IgD-negative memory B cell (primary cell): Measurements from ENCODE around the gene GNRH2. TPM values are rescaled to one million over a fixed set of nuclear protein-coding genes. Genes with fewer than 3 reads are reported as not detected.
"Not testable (repeated sequence)": the region's sequence is repeated elsewhere in the genome, so short reads cannot be mapped to it uniquely, and the experiment has no call there.

ENCODE experiments used
- H3K27ac Mint-ChIP-seq, 3 donors: one replicate each; pipeline ENCODE4 v1.8.0; 2020 to 2022; ENCODE audit warnings: mild to moderate bottlenecking in 3 of 3, mixed read lengths in 3 of 3, moderate library complexity in 1 of 3
- H3K27me3 Mint-ChIP-seq: one replicate; pipeline ENCODE4 v1.8.0; 2021; ENCODE audit warnings: mixed read lengths
- H3K36me3 Mint-ChIP-seq: one replicate; pipeline ENCODE4 v1.8.0; 2020; ENCODE audit warnings: mild to moderate bottlenecking, mixed read lengths
- H3K4me1 Mint-ChIP-seq, 3 donors: one replicate each; pipeline ENCODE4 v1.8.0; 2020 to 2022; ENCODE audit warnings: mixed read lengths in 3 of 3, mild to moderate bottlenecking in 1 of 3
- H3K4me3 Mint-ChIP-seq, 4 donors: one replicate each; pipeline ENCODE4 v1.8.0; 2020 to 2022; ENCODE audit warnings: mild to moderate bottlenecking in 4 of 4, mixed read lengths in 4 of 4, moderate library complexity in 3 of 4
- H3K9me3 Mint-ChIP-seq, 3 donors: one replicate each; pipeline ENCODE4 v1.8.0; 2020 to 2021; ENCODE audit warnings: mixed read lengths in 3 of 3, mild to moderate bottlenecking in 1 of 3
- polyA plus RNA-seq: library from polyadenylated mRNA; unstranded; fragments of 300-500 nt; fragmentation: Illumina TruSeq; gene quantifications from one replicate; pipeline ENCODE4 v1.2.3, GENCODE V29; 2021

Gene GNRH2
- polyA plus RNA-seq, 1 donor from 2014 or later = not detected

DNA sequence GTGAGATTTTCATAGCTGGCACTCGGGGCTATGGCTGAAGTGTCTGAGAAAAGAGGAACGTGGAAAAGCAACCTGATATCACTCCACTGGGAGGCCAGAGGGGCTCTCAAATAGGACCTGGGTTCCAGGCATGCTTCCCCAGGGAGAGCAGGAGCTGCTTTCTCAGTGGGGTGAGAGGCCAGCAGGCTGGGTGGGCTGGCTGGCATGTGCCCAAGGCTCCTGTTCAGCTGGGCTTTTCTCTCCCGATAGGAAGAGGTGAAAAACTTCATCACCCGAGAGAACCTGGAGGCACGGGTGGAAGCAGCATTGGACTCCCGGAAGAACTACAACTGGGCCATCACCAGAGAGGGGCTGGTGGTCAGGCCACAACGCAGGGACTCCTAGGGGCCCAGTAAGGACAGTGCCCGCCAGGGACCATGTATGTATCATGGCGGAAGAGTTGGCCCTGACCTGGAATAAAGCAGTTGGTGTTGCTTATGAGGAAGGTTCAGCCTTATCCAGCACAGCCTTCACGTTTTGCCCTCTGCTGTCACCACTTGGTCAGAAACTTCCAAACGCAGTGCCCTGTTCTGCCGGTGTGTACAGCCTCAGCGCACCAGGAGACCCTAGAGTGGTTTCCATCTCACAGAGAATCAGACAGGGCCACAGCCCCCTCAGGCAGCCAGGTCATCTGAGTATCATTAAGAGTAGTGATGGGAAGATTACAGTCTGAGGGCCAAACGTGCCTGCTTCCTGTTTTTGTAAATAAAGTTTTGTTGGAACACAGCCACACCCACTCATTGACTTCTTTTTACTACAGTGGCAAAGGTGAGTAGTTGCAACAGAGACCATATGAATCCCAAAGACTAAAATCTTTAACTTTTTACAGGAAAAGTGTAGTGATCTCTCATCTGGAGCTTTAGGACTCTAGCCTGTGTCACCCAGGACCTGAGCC is 4.3 kb downstream of the GNRH2 start:
- peaks cover 11 to 13% (median 12%) of the 10 kb centered on the region in 3 donors for H3K4me1 Mint-ChIP-seq
- H3K4me3 Mint-ChIP-seq = peak overlapping the region; percentile 30 to 97 (median 86)
- H3K27me3 Mint-ChIP-seq = no peaks in the 10 kb centered on the region
- no peaks in the 10 kb centered on the region for H3K36me3 Mint-ChIP-seq
- no peaks in the 10 kb centered on the region for H3K9me3 Mint-ChIP-seq
- H3K27ac Mint-ChIP-seq = no peak overlapping the region

DNA sequence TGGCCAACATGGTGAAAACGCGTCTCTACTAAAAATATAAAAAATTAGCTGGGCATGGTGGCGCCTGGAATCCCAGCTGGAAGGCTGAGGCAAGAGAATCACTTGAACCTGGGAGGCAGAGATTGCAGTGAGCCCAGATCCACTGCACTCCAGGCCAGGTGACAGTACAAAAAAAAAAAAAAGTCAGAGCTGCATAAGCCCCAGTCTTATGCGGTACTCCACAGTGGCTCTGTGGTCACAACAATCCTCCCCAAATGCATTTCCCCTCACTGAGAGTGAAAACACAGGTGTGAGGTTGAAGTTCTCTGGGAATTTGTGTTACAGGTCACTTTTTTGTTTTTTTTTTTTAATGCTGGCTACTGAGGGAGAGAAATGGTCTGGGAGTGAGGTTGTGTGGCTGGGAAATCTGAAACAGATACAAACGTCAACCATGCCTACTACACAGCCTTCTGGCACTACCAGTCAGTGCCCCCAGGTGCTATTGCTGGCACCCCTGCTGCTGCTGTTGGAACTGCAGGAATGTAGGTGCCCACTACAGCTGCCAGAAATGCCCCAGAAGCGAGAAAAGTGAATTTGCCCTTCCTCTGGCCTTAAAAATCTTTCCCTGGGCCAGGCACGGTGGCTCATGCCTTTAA is 8.1 kb downstream of the GNRH2 start:
- Mint-ChIP-seq H3K4me1 (peaks cover 6 to 10% (median 7%) of the 10 kb centered on the region in 3 donors), H3K36me3 (no peaks in the 10 kb centered on the region), H3K9me3 (no peaks in the 10 kb centered on the region), H3K27me3 (no peaks in the 10 kb centered on the region), H3K27ac (peak overlapping the region in 1 of 3 donors; percentile 45), H3K4me3 (no peak overlapping the region)

DNA sequence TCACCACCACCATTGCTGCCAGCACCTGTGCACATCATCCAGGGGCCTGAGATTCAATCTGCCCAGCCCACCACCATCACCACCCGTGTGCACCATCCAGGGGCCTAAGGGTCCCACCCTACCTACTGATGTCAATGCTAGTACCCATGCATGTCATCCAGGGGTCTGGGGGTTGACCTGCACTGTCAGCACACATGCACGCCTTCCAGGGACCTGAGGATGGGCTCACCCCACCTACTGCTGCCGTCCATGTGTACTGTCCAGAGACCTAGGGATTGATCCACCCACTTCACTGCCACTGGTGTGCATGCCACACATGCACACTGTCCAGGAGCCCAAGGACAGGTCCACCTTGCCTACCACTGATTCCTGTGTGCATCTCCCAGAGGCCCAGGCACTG is 16.1 kb downstream of the GNRH2 start:
- H3K27me3 Mint-ChIP-seq = no peaks in the 10 kb centered on the region
- peaks cover 0 to 1% (median 0%) of the 10 kb centered on the region in 3 donors for H3K4me1 Mint-ChIP-seq
- no peaks in the 10 kb centered on the region for H3K9me3 Mint-ChIP-seq
- peak overlapping the region in 1 of 3 donors; percentile 83 for H3K27ac Mint-ChIP-seq
- H3K4me3 Mint-ChIP-seq = no peak overlapping the region
- peaks cover 1% of the 10 kb centered on the region for H3K36me3 Mint-ChIP-seq

- not testable (repeated sequence) for H3K4me3 Mint-ChIP-seq, H3K36me3 Mint-ChIP-seq, H3K9me3 Mint-ChIP-seq, H3K27ac Mint-ChIP-seq, H3K27me3 Mint-ChIP-seq
- H3K4me1 Mint-ChIP-seq = peaks cover 5 to 22% (median 17%) of the 10 kb centered on the region in 3 donors
These were observed 20.7 kb downstream of the GNRH2 start for GRCh38 chr20:3064119-3064518.

- peak overlapping the region in 2 of 4 donors; percentile 33 to 87 for H3K4me3 Mint-ChIP-seq
- peaks cover 5% of the 10 kb centered on the region for H3K36me3 Mint-ChIP-seq
- H3K4me1 Mint-ChIP-seq = peaks cover 11 to 28% (median 21%) of the 10 kb centered on the region in 3 donors
- H3K27me3 Mint-ChIP-seq = peaks cover 2% of the 10 kb centered on the region
- H3K9me3 Mint-ChIP-seq = no peaks in the 10 kb centered on the region
- peak overlapping the region; percentile 25 to 73 (median 43) for H3K27ac Mint-ChIP-seq
These were observed 24.0 kb downstream of the GNRH2 start for GRCh38 chr20:3067139-3068014.

DNA sequence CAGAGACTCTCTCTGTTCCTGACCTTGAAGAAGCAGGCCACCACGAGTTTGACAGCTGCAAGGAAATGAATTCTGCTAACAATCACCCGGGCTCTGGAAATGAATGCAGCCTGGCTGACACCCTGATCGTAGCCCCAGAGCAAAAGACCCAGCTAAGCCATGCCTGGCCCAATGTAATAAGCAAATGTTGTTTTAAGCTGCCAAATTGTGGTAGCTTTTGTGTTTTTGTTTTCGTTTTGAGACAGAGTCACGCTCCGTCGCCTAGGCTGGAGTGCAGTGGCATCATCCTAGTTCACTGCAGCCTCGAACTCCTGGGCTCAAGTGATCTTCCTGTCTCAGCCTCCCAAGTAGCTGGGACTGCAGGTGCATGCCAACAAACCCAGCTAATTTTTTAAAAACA is 24.7 kb downstream of the GNRH2 start:
- Mint-ChIP-seq H3K4me1 (peaks cover 11 to 32% (median 22%) of the 10 kb centered on the region in 3 donors), H3K27ac (peak overlapping the region; percentile 23 to 43 (median 25)), H3K9me3 (peaks cover 0 to 1% (median 0%) of the 10 kb centered on the region in 3 donors), H3K27me3 (peaks cover 4% of the 10 kb centered on the region), H3K36me3 (peaks cover 5% of the 10 kb centered on the region), H3K4me3 (peak overlapping the region in 2 of 4 donors; percentile 33 to 87)

DNA sequence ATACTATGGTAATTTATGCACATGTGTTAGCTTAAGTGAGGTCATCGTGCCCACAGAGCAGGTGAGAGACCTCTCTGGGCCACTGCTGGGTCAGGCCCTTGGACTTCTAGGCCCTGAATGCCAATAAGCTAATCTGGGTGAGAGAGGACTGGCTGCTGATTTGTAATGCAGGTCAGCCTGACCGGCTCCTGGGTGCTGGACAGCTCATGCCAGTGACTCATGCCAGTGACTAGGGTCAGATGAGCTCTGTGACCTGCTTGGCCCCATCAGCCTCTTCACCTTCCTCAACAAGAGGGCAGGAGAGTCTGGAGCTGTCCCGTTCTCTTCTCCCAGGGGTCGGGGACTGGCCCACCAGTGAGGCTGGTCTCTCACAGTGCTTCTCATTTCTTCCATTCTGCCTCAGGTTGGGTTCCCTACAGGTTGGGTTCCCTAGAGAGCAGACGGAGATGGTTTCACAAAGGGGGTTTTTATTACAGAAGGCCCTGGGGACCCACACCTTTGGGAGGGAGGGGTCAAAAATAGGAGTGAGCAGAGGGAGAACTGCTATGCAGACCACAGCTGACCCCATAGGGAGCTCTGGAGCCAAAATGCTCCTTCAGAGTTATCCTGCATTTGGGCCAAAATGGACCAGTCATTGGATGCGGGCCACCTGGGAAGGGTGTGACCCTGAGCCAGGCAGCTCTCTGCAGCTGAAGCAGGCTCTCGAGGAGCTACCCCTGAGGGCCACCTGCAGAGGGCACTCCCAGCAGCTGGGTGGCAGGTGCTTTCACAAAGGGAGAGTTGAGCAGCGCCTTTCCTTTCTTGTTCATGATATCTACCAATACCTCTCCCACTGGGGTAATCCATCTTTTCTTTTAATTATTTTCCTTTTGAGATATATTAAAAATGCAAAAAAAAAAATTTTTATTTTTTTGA is 25.8 kb downstream of the GNRH2 start:
- peak overlapping the region in 3 of 4 donors; percentile 45 to 72 (median 54) for H3K4me3 Mint-ChIP-seq
- H3K27ac Mint-ChIP-seq = peak overlapping the region in 1 of 3 donors; percentile 9
- peaks cover 4% of the 10 kb centered on the region for H3K27me3 Mint-ChIP-seq
- H3K9me3 Mint-ChIP-seq = peaks cover 0 to 1% (median 0%) of the 10 kb centered on the region in 3 donors
- peaks cover 13 to 32% (median 22%) of the 10 kb centered on the region in 3 donors for H3K4me1 Mint-ChIP-seq
- peaks cover 5% of the 10 kb centered on the region for H3K36me3 Mint-ChIP-seq

DNA sequence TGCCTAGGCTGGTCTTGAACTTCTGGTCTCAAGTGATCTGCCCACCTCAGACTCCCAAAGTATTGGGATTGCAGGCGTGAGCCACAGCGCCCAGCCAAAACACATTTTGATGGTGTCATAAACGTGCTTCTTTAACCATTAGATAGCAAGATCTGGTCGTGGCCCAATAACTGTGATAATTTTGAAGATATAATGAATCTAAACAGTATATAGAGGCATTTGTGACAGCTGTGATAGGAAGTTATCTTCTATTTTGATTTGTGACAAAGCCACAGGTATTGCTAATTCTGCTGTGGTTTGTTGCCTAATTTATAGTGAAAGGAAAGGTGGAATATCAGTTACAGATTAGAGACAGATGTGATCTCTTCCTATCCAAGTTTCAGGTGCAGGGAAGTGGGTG is 27.3 kb downstream of the GNRH2 start:
- Mint-ChIP-seq H3K27me3 (peaks cover 10% of the 10 kb centered on the region), H3K36me3 (peaks cover 5% of the 10 kb centered on the region), H3K27ac (peak overlapping the region in 1 of 3 donors; percentile 30), H3K4me3 (peak overlapping the region; percentile 54 to 91 (median 75)), H3K9me3 (peaks cover 0 to 1% (median 0%) of the 10 kb centered on the region in 3 donors), H3K4me1 (peaks cover 16 to 26% (median 21%) of the 10 kb centered on the region in 3 donors)

GRCh38 chr20:3071266-3071609 is 27.8 kb downstream of the GNRH2 start:
- peaks cover 0 to 1% (median 0%) of the 10 kb centered on the region in 3 donors for H3K9me3 Mint-ChIP-seq
- peaks cover 16 to 24% (median 21%) of the 10 kb centered on the region in 3 donors for H3K4me1 Mint-ChIP-seq
- peaks cover 5% of the 10 kb centered on the region for H3K36me3 Mint-ChIP-seq
- peaks cover 12% of the 10 kb centered on the region for H3K27me3 Mint-ChIP-seq
- peak overlapping the region in 2 of 3 donors; percentile 30 to 82 for H3K27ac Mint-ChIP-seq
- H3K4me3 Mint-ChIP-seq = peak overlapping the region; percentile 54 to 91 (median 75)

DNA sequence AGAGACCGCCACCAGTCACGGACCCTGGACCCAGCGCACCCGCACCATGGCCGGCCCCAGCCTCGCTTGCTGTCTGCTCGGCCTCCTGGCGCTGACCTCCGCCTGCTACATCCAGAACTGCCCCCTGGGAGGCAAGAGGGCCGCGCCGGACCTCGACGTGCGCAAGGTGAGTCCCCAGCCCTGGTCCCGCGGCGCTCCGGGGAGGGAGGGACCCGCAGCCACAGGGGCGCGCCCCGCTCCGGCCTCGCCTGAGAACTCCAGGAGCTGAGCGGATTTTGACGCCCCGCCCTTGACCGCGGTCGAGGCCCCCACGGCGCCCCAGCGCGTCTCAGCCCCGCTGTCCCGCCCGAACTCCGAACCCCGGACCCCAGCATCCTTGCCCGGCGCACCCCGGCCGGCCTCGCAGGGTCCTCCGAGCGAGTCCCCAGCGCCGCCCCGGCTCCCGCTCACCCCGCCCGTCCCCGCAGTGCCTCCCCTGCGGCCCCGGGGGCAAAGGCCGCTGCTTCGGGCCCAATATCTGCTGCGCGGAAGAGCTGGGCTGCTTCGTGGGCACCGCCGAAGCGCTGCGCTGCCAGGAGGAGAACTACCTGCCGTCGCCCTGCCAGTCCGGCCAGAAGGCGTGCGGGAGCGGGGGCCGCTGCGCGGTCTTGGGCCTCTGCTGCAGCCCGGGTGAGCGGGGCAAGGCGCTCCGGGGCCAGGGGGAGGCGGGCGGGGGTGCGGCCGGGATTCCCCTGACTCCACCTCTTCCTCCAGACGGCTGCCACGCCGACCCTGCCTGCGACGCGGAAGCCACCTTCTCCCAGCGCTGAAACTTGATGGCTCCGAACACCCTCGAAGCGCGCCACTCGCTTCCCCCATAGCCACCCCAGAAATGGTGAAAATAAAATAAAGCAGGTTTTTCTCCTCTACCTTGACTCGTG is 28.4 kb downstream of the GNRH2 start, which contains the start of gene OXT:
TSS of gene OXT (plus strand) at position 11 of the 920 bp plus-strand sequence. CDS start at position 47, 36 bp downstream.
- peaks cover 2% of the 10 kb centered on the region for H3K36me3 Mint-ChIP-seq
- peaks cover 16 to 24% (median 21%) of the 10 kb centered on the region in 3 donors for H3K4me1 Mint-ChIP-seq
- H3K4me3 Mint-ChIP-seq = peak within 1 kb of the TSS; percentile 76 to 91 (median 86)
- peak within 1 kb of the TSS; percentile 30 to 82 (median 71) for H3K27ac Mint-ChIP-seq
- H3K27me3 Mint-ChIP-seq = peaks cover 15% of the 10 kb centered on the region
- H3K9me3 Mint-ChIP-seq = peaks cover 0 to 1% (median 0%) of the 10 kb centered on the region in 3 donors

DNA sequence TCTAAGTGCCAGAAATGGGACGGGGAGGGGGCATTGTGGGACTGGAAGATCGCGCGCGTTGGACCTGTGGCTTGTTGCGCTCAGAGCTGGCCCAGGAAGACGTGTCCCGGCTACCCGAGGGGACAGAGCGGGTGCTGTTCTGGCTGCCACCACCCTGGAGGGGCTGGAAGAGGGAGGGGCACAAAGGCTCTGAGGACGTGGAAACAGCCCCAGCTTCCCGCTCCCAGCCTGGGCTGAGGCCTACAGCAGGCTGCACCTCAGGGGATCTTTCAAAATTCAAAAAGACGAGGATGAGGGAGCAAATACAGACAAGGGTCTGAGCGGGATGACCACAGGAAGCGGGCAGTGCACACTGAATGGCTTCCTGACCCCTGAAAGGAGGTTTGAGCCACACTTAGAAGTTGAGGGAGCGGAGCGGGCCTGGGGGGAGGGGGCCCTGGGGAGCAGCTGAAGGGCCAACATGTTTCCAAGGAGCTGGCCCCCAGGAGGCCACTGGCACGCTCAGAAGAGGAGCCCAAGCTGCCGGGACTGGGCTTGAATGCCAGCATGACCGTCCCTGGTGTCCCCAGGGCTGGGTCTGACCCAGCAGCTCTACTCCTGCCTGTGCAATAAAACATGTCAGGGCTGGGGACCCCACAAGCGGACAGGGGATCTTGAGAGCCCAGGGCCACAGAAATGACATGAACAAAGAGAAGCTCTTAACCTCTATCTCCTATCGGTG is 29.3 kb downstream of the GNRH2 start:
- Mint-ChIP-seq H3K27me3 (peaks cover 18% of the 10 kb centered on the region), H3K27ac (peak overlapping the region in 1 of 3 donors; percentile 71)

GRCh38 chr20:3073251-3073643 is 29.8 kb downstream of the GNRH2 start:
- Mint-ChIP-seq H3K4me3 (peak overlapping the region in 1 of 4 donors; percentile 39), H3K27me3 (peaks cover 23% of the 10 kb centered on the region), H3K27ac (peak overlapping the region in 1 of 3 donors; percentile 31), H3K4me1 (peaks cover 15 to 21% (median 19%) of the 10 kb centered on the region in 3 donors)
- H3K36me3 Mint-ChIP-seq, H3K9me3 Mint-ChIP-seq: not testable (repeated sequence)

More for the DNA sequence above, 29.3 kb downstream of the GNRH2 start:
- Mint-ChIP-seq H3K36me3 (peaks cover 2% of the 10 kb centered on the region), H3K4me1 (peaks cover 16 to 22% (median 21%) of the 10 kb centered on the region in 3 donors), H3K9me3 (peaks cover 0 to 1% (median 0%) of the 10 kb centered on the region in 3 donors), H3K4me3 (peak overlapping the region; percentile 76 to 91 (median 86))
